ENCODE results near the gene S100P. TPM values are rescaled to one million over a fixed set of nuclear protein-coding genes. Genes with fewer than 3 reads are reported as not detected.

Gene S100P
- total and polyA plus RNA-seq, 2 of the 4 experiments (the other 2 are of a cell fraction): not detected

DNA sequence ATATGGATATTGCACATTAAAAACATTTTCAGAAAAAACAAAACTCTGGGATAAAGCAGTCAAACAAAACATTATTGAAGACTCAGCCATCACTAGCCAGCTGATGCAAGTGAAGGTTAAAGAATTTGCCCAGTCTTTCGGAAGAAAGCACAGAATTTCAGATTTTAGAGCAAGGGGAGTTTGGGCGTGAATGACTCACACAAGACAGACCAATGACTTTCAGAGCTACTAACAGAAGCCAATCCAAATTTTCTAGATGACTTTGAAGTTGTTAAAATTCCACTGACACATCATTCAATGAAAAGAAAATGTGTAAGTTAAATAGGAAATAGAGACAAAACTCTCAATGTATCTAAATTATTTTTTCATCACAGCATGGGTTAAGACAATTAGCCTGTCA is 12.0 kb downstream of the S100P start:
- Histone ChIP-seq H2BK120ac (ENCODE audit: low read depth, low read length) (no peak overlapping the region), H2AK9ac (replicated peaks; ENCODE audit: low read depth, low read length, poor library complexity) (no peak overlapping the region), H3K23ac (ENCODE audit: low read depth, low read length) (no peak overlapping the region), H2BK5ac (ENCODE audit: low read depth, low read length, poor library complexity, severe bottlenecking) (no peak overlapping the region), H2BK15ac (ENCODE audit: low read depth, low read length) (no peak overlapping the region), H2AFZ (replicated peaks; ENCODE audit: low read length, poor library complexity) (no peak overlapping the region), H3K9me3 (ENCODE audit: control insufficient read depth, insufficient read depth, low read length) (peaks cover 2% of the 10 kb centered on the region; the same call in 1 of the 2 replicates), H4K20me1 (ENCODE audit: insufficient read depth, low read length) (peaks cover 28% of the 10 kb centered on the region; the same call in 1 of the 2 replicates), H3K14ac (replicated peaks; ENCODE audit: low read depth, low read length) (no peak overlapping the region), H3K4ac (ENCODE audit: low read depth, low read length) (no peak overlapping the region), H3K4me3 (ENCODE audit: insufficient read depth, low read depth, low read length) (no peak overlapping the region), H2BK20ac (ENCODE audit: low read depth, low read length) (no peak overlapping the region), H4K91ac (ENCODE audit: insufficient read depth, low read depth, low read length) (no peak overlapping the region), H3K27me3 (ENCODE audit: control insufficient read depth, insufficient read depth, low read length) (no peaks in the 10 kb centered on the region), H3K18ac (ENCODE audit: low read depth, low read length) (no peak overlapping the region), H3K4me1 (ENCODE audit: control insufficient read depth, insufficient read depth, low read length) (peaks cover 7% of the 10 kb centered on the region), H3K9me1 (ENCODE audit: insufficient read depth, low read length) (peaks cover 22% of the 10 kb centered on the region), H4K5ac (ENCODE audit: low read depth, low read length) (no peak overlapping the region), H3K27ac (ENCODE audit: insufficient read depth, low read length) (no peak overlapping the region), H4K8ac (ENCODE audit: low read depth in 2 of 2, low read length in 2 of 2) (no peak overlapping the region), H3K79me1 (ENCODE audit: low read depth in 1 of 2, low read length in 2 of 2) (peaks cover 48 to 74% of the 10 kb centered on the region in 2 experiments), H3K36me3 (ENCODE audit: control insufficient read depth, insufficient read depth, low read length) (peaks cover 11% of the 10 kb centered on the region), H3K9ac (ENCODE audit: low read depth, low read length) (no peak overlapping the region), H3K56ac (ENCODE audit: extremely low read depth, insufficient read depth, low read length) (no peak overlapping the region), H3K4me2 (ENCODE audit: low read depth, low read length) (no peak overlapping the region), H2AK5ac (ENCODE audit: low read depth, low read length) (no peak overlapping the region)
- in situ Hi-C loops (cut with MboI; ENCODE audit: low sequenced_read_pairs): no loop called here
- ChIA-PET CTCF (no interaction called here), POLR2A (ENCODE audit: unreplicated experiment) (no interaction called here)
- DNase-seq (no peak), ATAC-seq (ENCODE audit: low read depth) (no peak)
- dilution Hi-C loops (cut with HindIII; ENCODE audit: low sequenced_read_pairs, unreplicated experiment): no loop called here
- intact Hi-C loops (cut with micrococcal nuclease): no loop called here
- TF ChIP-seq FOS (IDR thresholded peaks at IDR 0.05; ENCODE audit: low read depth, low read length) (no peak), RCOR1 (IDR thresholded peaks at IDR 0.05; ENCODE audit: insufficient replicate concordance, low read length) (no peak), NFE2L2 (IDR thresholded peaks at IDR 0.05; ENCODE audit: low read depth, low read length) (no peak)
- TF ChIP-seq, protein P1, sequence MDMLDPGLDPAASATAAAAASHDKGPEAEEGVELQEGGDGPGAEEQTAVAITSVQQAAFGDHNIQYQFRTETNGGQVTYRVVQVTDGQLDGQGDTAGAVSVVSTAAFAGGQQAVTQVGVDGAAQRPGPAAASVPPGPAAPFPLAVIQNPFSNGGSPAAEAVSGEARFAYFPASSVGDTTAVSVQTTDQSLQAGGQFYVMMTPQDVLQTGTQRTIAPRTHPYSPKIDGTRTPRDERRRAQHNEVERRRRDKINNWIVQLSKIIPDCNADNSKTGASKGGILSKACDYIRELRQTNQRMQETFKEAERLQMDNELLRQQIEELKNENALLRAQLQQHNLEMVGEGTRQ (IDR thresholded peaks at IDR 0.05; ENCODE audit: low read depth, low read length): no peak
- no TSS peak for BruUV-seq (replicated peaks)
- WGBS, 2 experiments (ENCODE audit: extremely low coverage in 2 of 2, insufficient read length in 1 of 2): no CpG with 5 or more reads among the region's 2 CpGs
